ENCODE results near the gene GRIA2.

Gene GRIA2

GRCh38 chr4:157405070-157405469 is 184.5 kb downstream of the GRIA2 start:
- DNase-seq, result no peak
